ENCODE results near the gene USP17L26. TPM values are rescaled to one million over a fixed set of nuclear protein-coding genes. Genes with fewer than 3 reads are reported as not detected.
"Not testable (repeated sequence)": the region's sequence is repeated elsewhere in the genome, so short reads cannot be mapped to it uniquely, and the experiment has no call there.

USP17L26 gene
- total and polyA plus RNA-seq, 11 donors: not detected

- peak; percentile 12 to 60 (median 25) for DNase-seq
- H3K36me3 ChIP-seq; H3K4me1 ChIP-seq; intact Hi-C loops (cut with DNase I); ATAC-seq; H3K27me3 ChIP-seq; H3K9me3 ChIP-seq; H3K27ac ChIP-seq: not testable (repeated sequence)
- WGBS, 4 donors: 21 to 31% (median 27%) methylated on average over 5 to 36 of the region's 36 CpGs
- TF ChIP-seq CTCF (IDR thresholded peaks at IDR 0.05): peak; percentile 37 to 74 (median 58)
- peak overlapping the region; percentile 20 to 65 (median 48) for H3K4me3 ChIP-seq
Observed at GRCh38 chr4:9381012-9381534, 46.6 kb downstream of the USP17L26 start.

- no peak overlapping the region for H3K27ac ChIP-seq
- no peaks in the 10 kb centered on the region for H3K9me3 ChIP-seq
- no peak for DNase-seq
- no peaks in the 10 kb centered on the region for H3K36me3 ChIP-seq
- H3K4me1 ChIP-seq: no peaks in the 10 kb centered on the region
- 76 to 85% (median 82%) methylated on average over 1 of the region's 1 CpG for WGBS, 4 donors
- ATAC-seq: no peak
- H3K4me3 ChIP-seq: no peak overlapping the region
- TF ChIP-seq CTCF (IDR thresholded peaks at IDR 0.05) (no peak), POLR2A (IDR thresholded peaks at IDR 0.05) (no peak)
- peaks cover 0 to 2% (median 0%) of the 10 kb centered on the region in 9 donors for H3K27me3 ChIP-seq
- intact Hi-C loops (cut with DNase I): no loop called here
Observed at GRCh38 chr4:9384126-9384525, 49.7 kb downstream of the USP17L26 start.

Other genes with a start within 250 kb of the USP17L26 start
- gene FAM90A26, start 164.2 kb upstream of the USP17L26 start, total RNA-seq: not detected
- gene FAM90A26, start 164.2 kb upstream of the USP17L26 start, polyA plus RNA-seq: not detected
- gene USP17L10, start 124.0 kb upstream of the USP17L26 start, total RNA-seq: not detected
- not detected for gene USP17L10, start 124.0 kb upstream of the USP17L26 start, polyA plus RNA-seq
- gene USP17L11, start 119.3 kb upstream of the USP17L26 start, total RNA-seq: not detected
- gene USP17L11, start 119.3 kb upstream of the USP17L26 start, polyA plus RNA-seq: not detected
- not detected for gene USP17L12, start 114.5 kb upstream of the USP17L26 start, total RNA-seq
- not detected for gene USP17L12, start 114.5 kb upstream of the USP17L26 start, polyA plus RNA-seq
- not detected for gene USP17L13, start 109.8 kb upstream of the USP17L26 start, total RNA-seq
- not detected for gene USP17L13, start 109.8 kb upstream of the USP17L26 start, polyA plus RNA-seq
- gene USP17L15, start 100.3 kb upstream of the USP17L26 start, total RNA-seq: not detected
- not detected for gene USP17L15, start 100.3 kb upstream of the USP17L26 start, polyA plus RNA-seq
- not detected for gene USP17L17, start 90.8 kb upstream of the USP17L26 start, total RNA-seq
- not detected for gene USP17L17, start 90.8 kb upstream of the USP17L26 start, polyA plus RNA-seq
- gene USP17L18, start 86.0 kb upstream of the USP17L26 start, total RNA-seq: not detected
- gene USP17L18, start 86.0 kb upstream of the USP17L26 start, polyA plus RNA-seq: not detected
- gene USP17L19, start 81.3 kb upstream of the USP17L26 start, total RNA-seq: not detected
- gene USP17L19, start 81.3 kb upstream of the USP17L26 start, polyA plus RNA-seq: not detected
- not detected for gene USP17L20, start 76.5 kb upstream of the USP17L26 start, total RNA-seq
- not detected for gene USP17L20, start 76.5 kb upstream of the USP17L26 start, polyA plus RNA-seq
- gene USP17L21, start 71.8 kb upstream of the USP17L26 start, total RNA-seq: not detected
- gene USP17L21, start 71.8 kb upstream of the USP17L26 start, polyA plus RNA-seq: not detected
- not detected for gene USP17L22, start 67.0 kb upstream of the USP17L26 start, total RNA-seq
- gene USP17L22, start 67.0 kb upstream of the USP17L26 start, polyA plus RNA-seq: not detected
- gene USP17L24, start 9.5 kb upstream of the USP17L26 start, total RNA-seq: not detected
- not detected for gene USP17L24, start 9.5 kb upstream of the USP17L26 start, polyA plus RNA-seq
- not detected for gene USP17L25, start 4.7 kb upstream of the USP17L26 start, total RNA-seq
- not detected for gene USP17L25, start 4.7 kb upstream of the USP17L26 start, polyA plus RNA-seq
- gene USP17L5, start 4.7 kb downstream of the USP17L26 start, total RNA-seq: not detected
- not detected for gene USP17L5, start 4.7 kb downstream of the USP17L26 start, polyA plus RNA-seq
- not detected for gene USP17L27, start 9.5 kb downstream of the USP17L26 start, total RNA-seq
- gene USP17L27, start 9.5 kb downstream of the USP17L26 start, polyA plus RNA-seq: not detected
- not detected for gene USP17L28, start 14.2 kb downstream of the USP17L26 start, total RNA-seq
- gene USP17L28, start 14.2 kb downstream of the USP17L26 start, polyA plus RNA-seq: not detected
- not detected for gene USP17L29, start 19.0 kb downstream of the USP17L26 start, total RNA-seq
- gene USP17L29, start 19.0 kb downstream of the USP17L26 start, polyA plus RNA-seq: not detected
- not detected for gene USP17L30, start 28.5 kb downstream of the USP17L26 start, total RNA-seq
- gene USP17L30, start 28.5 kb downstream of the USP17L26 start, polyA plus RNA-seq: not detected
- not detected for gene DEFB131A, start 109.8 kb downstream of the USP17L26 start, total RNA-seq
- not detected for gene DEFB131A, start 109.8 kb downstream of the USP17L26 start, polyA plus RNA-seq

Data from heart left ventricle (tissue), 16 donors.